HL-60 (cell line): ENCODE results near the gene KLK5.

Experiments used
- DNase-seq, 2 experiments: peaks; one replicate each; pipeline ENCODE4 v3.0.0-alpha.2; 2010 to 2020; ENCODE audit warnings: low read depth in 1 of 2, low spot score in 1 of 2
- H3K27ac ChIP-seq: fragments of 250-450 bp; sonication (Bioruptor Pico); replicated peaks from 2 replicates; pipeline ENCODE4 v1.5.1; 2020; ENCODE audit warnings: mild to moderate bottlenecking, moderate library complexity
- H3K27me3 ChIP-seq: fragments of 250-450 bp; sonication (Bioruptor Pico); 2 replicates; pipeline ENCODE4 v1.5.1; 2021; ENCODE audit warnings: mild to moderate bottlenecking, moderate library complexity; ENCODE audit not compliant: insufficient read depth, poor library complexity, severe bottlenecking
- H3K4me3 ChIP-seq: replicated peaks from 2 replicates; pipeline ENCODE4 v1.5.1; 2011; ENCODE audit warnings: mild to moderate bottlenecking, control low read depth, low read length; ENCODE audit not compliant: insufficient read depth
- GABPA ChIP-seq: IDR thresholded peaks from 2 replicates; pipeline ENCODE4 v1.6.1; 2012; ENCODE audit warnings: low read depth
- POLR2AphosphoS5 ChIP-seq: IDR thresholded peaks from 2 replicates; pipeline ENCODE4 v1.6.1; 2012; ENCODE audit warnings: low read depth
- SPI1 ChIP-seq: IDR thresholded peaks from 2 replicates; pipeline ENCODE4 v1.6.1; 2012; ENCODE audit warnings: low read depth, mild to moderate bottlenecking, borderline replicate concordance
- TF ChIP-seq, protein P1 (sequence below): IDR thresholded peaks from 2 replicates; pipeline ENCODE4 v1.6.1; 2012; ENCODE audit warnings: low read depth; ENCODE audit not compliant: insufficient replicate concordance
- TF ChIP-seq, protein P2 (sequence below): IDR thresholded peaks from one replicate; pipeline ENCODE4 v1.5.1; 2011; ENCODE audit warnings: low read length, control low read depth, inconsistent platforms; ENCODE audit not compliant: insufficient read depth

KLK5 gene

DNA sequence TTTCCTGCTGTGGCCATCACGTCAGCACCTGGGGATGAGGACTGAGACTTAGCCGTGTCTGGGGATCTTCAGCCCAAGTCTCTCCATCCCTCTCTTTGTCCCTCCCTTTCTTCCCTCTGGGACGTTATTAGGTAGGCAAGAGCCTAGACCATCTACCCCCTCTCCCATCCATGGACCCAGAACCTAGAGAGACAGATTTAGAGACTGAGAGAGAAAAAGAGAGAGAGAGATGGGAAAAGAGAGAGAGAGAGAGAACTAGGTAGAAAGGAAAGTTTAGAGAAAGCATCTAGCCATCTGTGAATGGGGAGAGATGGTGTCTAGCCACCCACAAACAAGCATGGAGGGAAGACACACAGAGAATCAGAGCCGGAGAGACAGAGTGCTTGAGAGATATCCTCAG is 42.1 kb downstream of the KLK5 start:
- DNase-seq = no peak
- peaks cover 38% of the 10 kb centered on the region for H3K27me3 ChIP-seq
- TF ChIP-seq POLR2AphosphoS5 = no peak
- no peak for TF ChIP-seq SPI1
- TF ChIP-seq GABPA = no peak
- TF ChIP-seq, protein P1, sequence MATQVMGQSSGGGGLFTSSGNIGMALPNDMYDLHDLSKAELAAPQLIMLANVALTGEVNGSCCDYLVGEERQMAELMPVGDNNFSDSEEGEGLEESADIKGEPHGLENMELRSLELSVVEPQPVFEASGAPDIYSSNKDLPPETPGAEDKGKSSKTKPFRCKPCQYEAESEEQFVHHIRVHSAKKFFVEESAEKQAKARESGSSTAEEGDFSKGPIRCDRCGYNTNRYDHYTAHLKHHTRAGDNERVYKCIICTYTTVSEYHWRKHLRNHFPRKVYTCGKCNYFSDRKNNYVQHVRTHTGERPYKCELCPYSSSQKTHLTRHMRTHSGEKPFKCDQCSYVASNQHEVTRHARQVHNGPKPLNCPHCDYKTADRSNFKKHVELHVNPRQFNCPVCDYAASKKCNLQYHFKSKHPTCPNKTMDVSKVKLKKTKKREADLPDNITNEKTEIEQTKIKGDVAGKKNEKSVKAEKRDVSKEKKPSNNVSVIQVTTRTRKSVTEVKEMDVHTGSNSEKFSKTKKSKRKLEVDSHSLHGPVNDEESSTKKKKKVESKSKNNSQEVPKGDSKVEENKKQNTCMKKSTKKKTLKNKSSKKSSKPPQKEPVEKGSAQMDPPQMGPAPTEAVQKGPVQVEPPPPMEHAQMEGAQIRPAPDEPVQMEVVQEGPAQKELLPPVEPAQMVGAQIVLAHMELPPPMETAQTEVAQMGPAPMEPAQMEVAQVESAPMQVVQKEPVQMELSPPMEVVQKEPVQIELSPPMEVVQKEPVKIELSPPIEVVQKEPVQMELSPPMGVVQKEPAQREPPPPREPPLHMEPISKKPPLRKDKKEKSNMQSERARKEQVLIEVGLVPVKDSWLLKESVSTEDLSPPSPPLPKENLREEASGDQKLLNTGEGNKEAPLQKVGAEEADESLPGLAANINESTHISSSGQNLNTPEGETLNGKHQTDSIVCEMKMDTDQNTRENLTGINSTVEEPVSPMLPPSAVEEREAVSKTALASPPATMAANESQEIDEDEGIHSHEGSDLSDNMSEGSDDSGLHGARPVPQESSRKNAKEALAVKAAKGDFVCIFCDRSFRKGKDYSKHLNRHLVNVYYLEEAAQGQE = no peak
- TF ChIP-seq, protein P2, sequence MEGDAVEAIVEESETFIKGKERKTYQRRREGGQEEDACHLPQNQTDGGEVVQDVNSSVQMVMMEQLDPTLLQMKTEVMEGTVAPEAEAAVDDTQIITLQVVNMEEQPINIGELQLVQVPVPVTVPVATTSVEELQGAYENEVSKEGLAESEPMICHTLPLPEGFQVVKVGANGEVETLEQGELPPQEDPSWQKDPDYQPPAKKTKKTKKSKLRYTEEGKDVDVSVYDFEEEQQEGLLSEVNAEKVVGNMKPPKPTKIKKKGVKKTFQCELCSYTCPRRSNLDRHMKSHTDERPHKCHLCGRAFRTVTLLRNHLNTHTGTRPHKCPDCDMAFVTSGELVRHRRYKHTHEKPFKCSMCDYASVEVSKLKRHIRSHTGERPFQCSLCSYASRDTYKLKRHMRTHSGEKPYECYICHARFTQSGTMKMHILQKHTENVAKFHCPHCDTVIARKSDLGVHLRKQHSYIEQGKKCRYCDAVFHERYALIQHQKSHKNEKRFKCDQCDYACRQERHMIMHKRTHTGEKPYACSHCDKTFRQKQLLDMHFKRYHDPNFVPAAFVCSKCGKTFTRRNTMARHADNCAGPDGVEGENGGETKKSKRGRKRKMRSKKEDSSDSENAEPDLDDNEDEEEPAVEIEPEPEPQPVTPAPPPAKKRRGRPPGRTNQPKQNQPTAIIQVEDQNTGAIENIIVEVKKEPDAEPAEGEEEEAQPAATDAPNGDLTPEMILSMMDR = no peak
- no peak overlapping the region for H3K27ac ChIP-seq
- H3K4me3 ChIP-seq = no peak overlapping the region

DNA sequence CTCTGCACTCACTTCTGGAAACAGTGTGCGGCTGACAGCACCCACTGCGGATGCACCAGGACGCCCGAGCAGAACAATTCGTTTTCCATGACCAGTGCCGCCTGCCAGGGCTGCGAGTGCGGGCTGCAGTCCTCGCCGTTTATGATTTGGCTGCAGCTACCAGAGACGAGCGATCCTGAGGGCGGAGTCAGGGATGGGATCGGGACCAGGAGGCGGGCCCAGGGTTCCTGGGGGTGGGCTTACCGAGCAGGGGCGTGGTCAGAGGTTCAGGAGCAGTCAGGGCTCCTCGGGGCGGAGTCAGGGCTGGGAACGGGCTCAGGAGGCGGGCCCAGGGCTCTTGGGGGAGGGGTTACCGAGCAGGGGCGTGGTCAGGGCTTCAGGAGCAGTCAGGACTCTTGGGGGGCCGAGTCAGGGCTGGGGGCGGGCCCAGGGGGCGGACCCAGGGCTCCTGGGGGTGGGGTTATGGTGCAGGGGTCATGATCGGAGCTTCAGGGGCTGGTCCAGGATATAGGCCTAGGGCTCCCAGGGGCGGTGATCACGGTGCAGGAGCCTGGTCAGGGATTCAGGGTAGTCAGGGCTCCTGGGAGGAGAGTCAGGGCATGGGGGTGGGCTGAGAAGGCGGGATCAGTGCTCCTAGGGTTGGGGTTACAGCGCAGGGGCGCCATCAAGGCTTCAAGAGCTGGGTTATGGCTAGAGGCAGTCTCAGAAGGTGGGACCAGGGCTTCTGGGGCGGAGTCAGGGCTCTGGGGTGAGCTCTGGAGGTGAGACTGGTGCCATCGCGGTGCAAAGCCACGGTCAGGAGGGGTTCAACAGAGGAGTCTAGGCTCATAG is 43.4 kb downstream of the KLK5 start:
- Histone ChIP-seq H3K27me3 (peaks cover 36% of the 10 kb centered on the region), H3K27ac (no peak overlapping the region), H3K4me3 (no peak overlapping the region)
- TF ChIP-seq POLR2AphosphoS5 = no peak
- no peak for TF ChIP-seq GABPA
- DNase-seq = no peak

DNA sequence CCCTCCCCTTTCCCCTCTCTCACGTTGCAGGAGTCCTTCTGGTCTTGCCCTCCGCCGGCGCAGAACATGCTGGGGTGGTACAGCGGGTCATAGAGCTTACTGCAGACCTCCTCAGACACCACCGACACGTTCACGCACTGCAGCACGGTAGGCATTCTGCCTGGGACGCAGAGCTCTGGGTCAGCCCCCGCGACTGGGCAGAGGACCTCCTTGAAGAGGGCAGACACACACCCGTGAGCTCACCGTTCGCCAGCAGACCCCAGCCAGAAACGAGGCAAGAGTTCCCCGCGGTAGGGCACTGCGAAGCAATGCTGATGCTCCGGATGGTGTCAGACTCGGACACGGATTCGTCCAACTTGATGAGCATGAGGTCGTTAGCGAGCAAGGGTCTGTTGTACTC is 44.5 kb downstream of the KLK5 start:
- no peak for DNase-seq
- peaks cover 36% of the 10 kb centered on the region for H3K27me3 ChIP-seq

More for the DNA sequence above, 44.5 kb downstream of the KLK5 start:
- no peak overlapping the region for H3K27ac ChIP-seq
- TF ChIP-seq SPI1 (no peak), POLR2AphosphoS5 (no peak), GABPA (no peak)
- TF ChIP-seq, protein P1 = no peak
- TF ChIP-seq, protein P2 = no peak
- no peak overlapping the region for H3K4me3 ChIP-seq
